NCI-H69 (cell line): ENCODE data around the gene ANKRD16.
"Not testable (repeated sequence)": the region's sequence is repeated elsewhere in the genome, so short reads cannot be mapped to it uniquely, and the experiment has no call there.

ENCODE experiments used
- DNase-seq: peaks from one replicate; lab custom pipeline; 2025; lab: John Stamatoyannopoulos, UW

ANKRD16 gene

GRCh38 chr10:5903563-5903962, 13.9 kb upstream of the ANKRD16 start:
- DNase-seq: no peak

- no peak for DNase-seq
Measured at GRCh38 chr10:5902511-5903274, 13.0 kb upstream of the ANKRD16 start.

- DNase-seq: no peak
Measured at GRCh38 chr10:5900247-5900646, 10.6 kb upstream of the ANKRD16 start.

GRCh38 chr10:5898163-5898562, 8.5 kb upstream of the ANKRD16 start:
- DNase-seq: no peak

GRCh38 chr10:5897504-5897903, 7.8 kb upstream of the ANKRD16 start:
- no peak for DNase-seq

GRCh38 chr10:5897053-5897340, 7.3 kb upstream of the ANKRD16 start:
- no peak for DNase-seq

GRCh38 chr10:5896208-5897052, 6.7 kb upstream of the ANKRD16 start:
- no peak for DNase-seq

- DNase-seq: no peak
Measured at GRCh38 chr10:5895804-5896203, 6.1 kb upstream of the ANKRD16 start.

- no peak for DNase-seq
Measured at GRCh38 chr10:5895365-5895764, 5.7 kb upstream of the ANKRD16 start.

GRCh38 chr10:5894873-5895272, 5.2 kb upstream of the ANKRD16 start:
- no peak for DNase-seq

- DNase-seq: no peak
Measured at GRCh38 chr10:5894403-5894802, 4.7 kb upstream of the ANKRD16 start.

GRCh38 chr10:5893321-5893720, 3.6 kb upstream of the ANKRD16 start:
- DNase-seq: no peak

GRCh38 chr10:5892007-5892406, 2.3 kb upstream of the ANKRD16 start:
- DNase-seq: no peak

GRCh38 chr10:5891009-5891408, 1.3 kb upstream of the ANKRD16 start:
- DNase-seq: no peak

GRCh38 chr10:5890452-5890915, 791 bp upstream of the ANKRD16 start:
- DNase-seq: peak; percentile 31

- peak; percentile 55 for DNase-seq
Measured at GRCh38 chr10:5888843-5889623, 660 bp downstream of the ANKRD16 start.

GRCh38 chr10:5888351-5888750, 1.3 kb downstream of the ANKRD16 start:
- no peak for DNase-seq

- DNase-seq: no peak
Measured at GRCh38 chr10:5887641-5888040, 2.1 kb downstream of the ANKRD16 start.

GRCh38 chr10:5887029-5887428, 2.7 kb downstream of the ANKRD16 start:
- no peak for DNase-seq

GRCh38 chr10:5885619-5886018, 4.1 kb downstream of the ANKRD16 start:
- DNase-seq: no peak

- no peak for DNase-seq
Measured at GRCh38 chr10:5882961-5883360, 6.7 kb downstream of the ANKRD16 start.

- DNase-seq: not testable (repeated sequence)
Measured at GRCh38 chr10:5877041-5877440, 12.7 kb downstream of the ANKRD16 start.
